ENCODE results near the gene NAPB. TPM values are rescaled to one million over a fixed set of nuclear protein-coding genes. Genes with fewer than 3 reads are reported as not detected.
A peak's percentile ranks its signal among the peaks of the same experiment; 100 is the strongest.

Gene NAPB
- total and polyA plus RNA-seq, 2 experiments from 2014 or later: 7.3 to 11.2 TPM

- Histone ChIP-seq H3K36me3 (replicated peaks; ENCODE audit: insufficient read depth, low read depth) (no peaks in the 10 kb centered on the region), H3K4me3 (no peak overlapping the region), H2AFZ (no peak overlapping the region), H3K27me3 (no peaks in the 10 kb centered on the region), H3K79me2 (no peaks in the 10 kb centered on the region), H3K9me2 (replicated peaks; ENCODE audit: insufficient read depth) (no peaks in the 10 kb centered on the region), H3K27ac (peak overlapping the region; percentile 50), H4K20me1 (ENCODE audit: insufficient read depth, poor library complexity, severe bottlenecking) (no peaks in the 10 kb centered on the region), H3K4me2 (no peak overlapping the region), H3K9me3 (ENCODE audit: low read depth) (no peaks in the 10 kb centered on the region), H3K4me1 (ENCODE audit: insufficient read depth) (peaks cover 10% of the 10 kb centered on the region)
- DNase-seq (ENCODE audit: low spot score): no peak
- 98% methylated on average over 9 of the region's 9 CpGs for WGBS (ENCODE audit: low lambda C conversion rate, missing lambda C conversion rate)
- no peak for TF ChIP-seq CTCF (IDR thresholded peaks at IDR 0.05; ENCODE audit: poor library complexity)
- TF ChIP-seq EZH2phosphoT487 (IDR thresholded peaks at IDR 0.05; ENCODE audit: low read depth, severe bottlenecking, unreplicated experiment): no peak
- TF ChIP-seq EZH2 (IDR thresholded peaks at IDR 0.05; ENCODE audit: borderline replicate concordance): no peak
Observed at GRCh38 chr20:23437126-23437899, 16.0 kb upstream of the NAPB start.

GRCh38 chr20:23436681-23437080 is 15.4 kb upstream of the NAPB start:
- no peaks in the 10 kb centered on the region for H3K27me3 ChIP-seq
- no peaks in the 10 kb centered on the region for H3K9me2 ChIP-seq (replicated peaks; ENCODE audit: insufficient read depth)
- H3K9me3 ChIP-seq (ENCODE audit: low read depth): no peaks in the 10 kb centered on the region
- no peak overlapping the region for H3K4me3 ChIP-seq
- no peaks in the 10 kb centered on the region for H4K20me1 ChIP-seq (ENCODE audit: insufficient read depth, poor library complexity, severe bottlenecking)
- DNase-seq (ENCODE audit: low spot score): peak; percentile 42
- peaks cover 10% of the 10 kb centered on the region for H3K4me1 ChIP-seq (ENCODE audit: insufficient read depth)
- no peaks in the 10 kb centered on the region for H3K36me3 ChIP-seq (replicated peaks; ENCODE audit: insufficient read depth, low read depth)
- H3K4me2 ChIP-seq: no peak overlapping the region
- TF ChIP-seq EZH2 (IDR thresholded peaks at IDR 0.05; ENCODE audit: borderline replicate concordance) (no peak), EZH2phosphoT487 (IDR thresholded peaks at IDR 0.05; ENCODE audit: low read depth, severe bottlenecking, unreplicated experiment) (no peak)
- H3K79me2 ChIP-seq: no peaks in the 10 kb centered on the region
- peak overlapping the region; percentile 55 for H2AFZ ChIP-seq
- H3K27ac ChIP-seq: peak overlapping the region; percentile 50
- WGBS (ENCODE audit: low lambda C conversion rate, missing lambda C conversion rate): 59% methylated on average over 3 of the region's 3 CpGs

DNA sequence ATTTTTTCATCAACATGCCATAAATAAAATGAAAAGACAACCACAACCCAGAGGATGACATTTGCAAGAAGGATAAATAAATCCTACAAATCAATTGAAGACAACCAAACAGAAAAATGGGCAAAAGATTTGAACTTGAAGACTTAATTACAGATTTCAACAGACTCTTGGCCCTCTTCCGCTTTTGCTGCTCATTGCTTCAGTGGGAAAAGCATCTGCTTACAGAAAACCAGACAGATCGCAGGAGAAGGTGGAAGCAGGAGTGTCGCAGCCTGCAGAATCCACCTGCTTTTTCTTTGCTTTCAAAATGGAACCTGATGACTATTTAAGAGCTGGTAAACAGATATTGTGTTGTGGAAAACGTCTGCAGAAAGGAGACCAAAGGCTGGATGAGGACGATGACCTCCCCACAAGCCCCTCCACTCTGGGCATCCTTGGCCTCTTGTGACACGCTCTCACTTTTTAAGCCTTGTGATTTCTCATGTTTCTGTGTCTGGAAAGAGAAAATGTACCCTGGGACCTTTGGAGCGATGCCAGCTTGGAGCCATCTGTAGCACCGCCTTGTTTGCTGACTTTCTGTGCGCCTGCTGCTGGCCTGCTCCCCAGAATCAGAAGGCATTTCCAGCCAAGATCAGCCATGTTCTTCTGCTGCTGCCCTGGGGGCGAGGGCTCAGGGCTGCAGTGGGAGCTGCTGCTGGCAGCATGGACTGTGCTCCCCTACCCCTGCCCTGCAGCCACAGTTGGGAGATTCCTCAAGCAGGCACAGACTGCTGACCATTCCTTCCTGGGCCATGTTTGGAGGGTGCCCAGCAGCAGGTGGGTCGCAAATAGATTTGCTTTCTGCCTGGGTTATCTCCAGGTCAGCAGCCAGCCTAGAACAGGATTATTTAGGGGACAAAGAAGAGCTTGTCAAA is 14.6 kb upstream of the NAPB start:
- peak overlapping the region; percentile 27 for H2AFZ ChIP-seq
- peaks cover 10% of the 10 kb centered on the region for H3K4me1 ChIP-seq (ENCODE audit: insufficient read depth)
- no peaks in the 10 kb centered on the region for H3K79me2 ChIP-seq
- no peaks in the 10 kb centered on the region for H4K20me1 ChIP-seq (ENCODE audit: insufficient read depth, poor library complexity, severe bottlenecking)
- H3K27ac ChIP-seq: no peak overlapping the region
- 82% methylated on average over 11 of the region's 11 CpGs for WGBS (ENCODE audit: low lambda C conversion rate, missing lambda C conversion rate)
- no peaks in the 10 kb centered on the region for H3K9me2 ChIP-seq (replicated peaks; ENCODE audit: insufficient read depth)
- H3K9me3 ChIP-seq (ENCODE audit: low read depth): no peaks in the 10 kb centered on the region
- TF ChIP-seq CTCF (IDR thresholded peaks at IDR 0.05; ENCODE audit: poor library complexity) (no peak), EZH2 (IDR thresholded peaks at IDR 0.05; ENCODE audit: borderline replicate concordance) (no peak), EZH2phosphoT487 (IDR thresholded peaks at IDR 0.05; ENCODE audit: low read depth, severe bottlenecking, unreplicated experiment) (no peak)
- no peaks in the 10 kb centered on the region for H3K27me3 ChIP-seq
- peak; percentile 42 for DNase-seq (ENCODE audit: low spot score)
- no peak overlapping the region for H3K4me3 ChIP-seq
- no peaks in the 10 kb centered on the region for H3K36me3 ChIP-seq (replicated peaks; ENCODE audit: insufficient read depth, low read depth)
- no peak overlapping the region for H3K4me2 ChIP-seq
